Forelimb muscle (tissue), 1 donor: ENCODE measurements around the gene CKMT2. TPM values are rescaled to one million over a fixed set of nuclear protein-coding genes. Genes with fewer than 3 reads are reported as not detected.

ENCODE experiments used
- DNase-seq: peaks from one replicate; pipeline ENCODE4 v3.0.0-alpha.2; 2013; ENCODE audit warnings: low read depth
- polyA plus RNA-seq: library from polyadenylated mRNA; unstranded; fragments of 120-200 nt; gene quantifications from one replicate; pipeline ENCODE4 v1.2.1, GENCODE V29; 2013; ENCODE audit not compliant: insufficient read length

CKMT2 gene
- polyA plus RNA-seq, 1 donor = 102 TPM

DNA sequence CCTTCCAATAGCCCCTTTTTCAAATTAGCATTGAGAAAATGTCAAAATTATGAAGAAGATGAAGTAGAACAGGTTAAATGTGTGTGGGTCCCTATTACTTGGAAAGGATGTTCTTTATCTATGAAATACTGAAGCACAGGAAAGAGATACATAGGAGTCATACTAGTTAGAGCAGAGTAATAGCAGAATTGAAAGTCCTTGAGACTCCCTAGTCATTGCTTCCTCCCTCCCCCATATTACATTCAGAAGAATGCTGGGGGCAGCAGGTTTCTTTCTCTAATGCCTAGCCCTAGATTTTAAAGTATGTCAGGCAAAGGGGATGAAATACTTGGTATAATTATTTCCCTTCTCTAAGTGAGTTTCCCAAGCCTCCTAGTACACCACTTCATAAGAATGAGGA lies 72.7 kb downstream of the CKMT2 start:
- no peak for DNase-seq

DNA sequence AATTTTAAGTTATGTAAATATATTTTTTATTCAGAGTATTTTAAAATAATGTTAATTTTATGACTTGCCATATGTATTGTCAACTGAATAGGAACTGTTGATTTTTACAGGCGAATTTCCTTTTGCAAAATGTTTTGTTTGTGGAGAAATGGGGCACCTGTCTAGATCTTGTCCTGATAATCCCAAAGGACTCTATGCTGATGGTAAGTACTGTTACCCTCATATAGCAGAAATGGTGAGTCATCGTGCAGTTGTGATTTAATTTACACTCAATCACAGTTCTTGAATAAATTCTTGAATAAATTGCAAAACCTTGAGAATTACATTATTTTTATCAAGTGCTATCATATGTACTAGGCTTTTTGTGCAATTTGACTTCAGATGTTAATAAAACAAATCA lies 75.7 kb downstream of the CKMT2 start:
- DNase-seq = no peak

DNA sequence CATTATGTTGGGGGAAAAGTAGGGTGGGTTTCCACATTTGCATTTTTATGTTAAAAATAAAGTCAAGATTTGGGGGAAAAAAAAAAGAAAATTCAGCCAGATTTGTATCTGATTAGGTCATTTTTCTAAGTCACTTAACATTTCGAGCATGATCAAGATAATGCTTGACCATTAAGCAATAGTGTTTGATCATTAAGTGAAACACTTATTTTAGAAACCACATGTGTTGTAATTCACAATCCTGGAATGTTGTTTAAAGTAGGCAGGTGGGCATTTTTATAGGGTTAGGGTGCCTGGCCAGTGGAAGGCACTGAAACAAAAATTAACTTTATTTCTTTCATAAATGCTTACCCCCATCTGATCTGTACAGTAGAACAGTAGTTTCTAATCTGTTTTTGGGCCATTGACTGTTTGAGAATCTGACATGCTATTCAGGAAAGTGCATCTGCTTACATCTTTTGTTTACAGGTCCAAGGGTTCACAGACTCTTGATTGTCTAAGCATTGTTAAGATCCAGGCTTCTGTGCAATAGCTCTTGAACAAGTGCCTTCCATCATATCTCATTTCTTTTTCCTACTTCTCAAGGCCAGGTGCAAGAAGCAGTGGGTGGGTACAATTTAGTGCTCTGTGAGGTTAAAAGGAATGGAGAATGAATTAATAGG lies 77.4 kb downstream of the CKMT2 start:
- no peak for DNase-seq

DNA sequence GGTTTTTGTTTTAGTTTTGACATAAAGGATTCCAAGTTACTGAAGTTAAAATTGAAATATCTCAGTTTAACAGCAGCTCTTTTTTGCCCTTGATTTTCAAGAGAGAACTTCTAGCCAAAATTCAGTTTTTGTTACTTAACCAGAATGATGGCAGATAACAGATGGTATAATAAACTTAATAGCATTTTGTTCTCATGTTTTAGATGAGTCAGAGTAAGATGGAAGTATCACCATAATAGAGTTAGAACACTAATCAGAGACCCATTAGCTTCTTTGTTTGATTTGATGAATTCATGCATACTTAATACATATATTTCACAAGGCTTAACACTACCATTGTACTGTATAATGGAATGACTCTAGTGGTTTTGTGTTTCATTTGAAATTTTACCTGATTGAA lies 80.2 kb downstream of the CKMT2 start:
- DNase-seq = no peak

DNA sequence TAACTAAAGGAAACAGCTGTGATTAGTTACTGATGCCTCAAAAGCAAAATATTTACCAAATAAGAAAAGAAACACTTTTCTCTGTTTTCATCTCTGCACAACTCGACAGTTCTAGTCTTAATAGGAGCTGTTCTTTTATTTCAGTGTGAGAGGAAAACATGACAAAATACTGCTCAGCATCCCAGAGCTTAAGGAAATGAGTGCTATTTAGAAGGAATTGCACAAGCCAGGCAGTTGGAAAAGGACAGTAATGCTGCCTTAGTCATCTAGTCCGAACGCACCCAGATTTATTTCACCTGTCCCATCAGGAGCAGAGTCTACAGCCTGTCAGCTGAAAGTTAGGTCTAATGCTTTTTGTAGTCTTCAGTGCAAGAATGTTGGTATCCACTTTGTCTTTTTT lies 80.6 kb downstream of the CKMT2 start:
- no peak for DNase-seq

DNA sequence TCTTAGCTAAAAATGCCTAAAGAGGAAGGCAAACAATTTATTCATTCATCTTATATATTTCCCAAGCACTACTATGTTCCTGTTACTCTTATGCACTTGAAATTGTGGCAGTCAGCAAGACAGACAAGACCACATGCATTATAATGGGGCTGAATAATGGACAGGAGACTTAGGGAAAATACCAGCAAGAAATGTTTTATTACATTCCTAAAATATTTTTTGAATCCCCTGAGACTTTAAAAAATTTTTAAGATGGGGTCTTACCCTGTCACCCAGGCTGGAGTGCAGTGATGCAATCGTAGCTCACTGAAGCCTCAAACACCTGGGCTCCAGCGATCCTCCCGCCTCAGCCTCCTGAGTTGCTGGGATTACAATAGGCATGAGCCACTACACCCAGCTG lies 81.5 kb downstream of the CKMT2 start:
- DNase-seq = no peak

DNA sequence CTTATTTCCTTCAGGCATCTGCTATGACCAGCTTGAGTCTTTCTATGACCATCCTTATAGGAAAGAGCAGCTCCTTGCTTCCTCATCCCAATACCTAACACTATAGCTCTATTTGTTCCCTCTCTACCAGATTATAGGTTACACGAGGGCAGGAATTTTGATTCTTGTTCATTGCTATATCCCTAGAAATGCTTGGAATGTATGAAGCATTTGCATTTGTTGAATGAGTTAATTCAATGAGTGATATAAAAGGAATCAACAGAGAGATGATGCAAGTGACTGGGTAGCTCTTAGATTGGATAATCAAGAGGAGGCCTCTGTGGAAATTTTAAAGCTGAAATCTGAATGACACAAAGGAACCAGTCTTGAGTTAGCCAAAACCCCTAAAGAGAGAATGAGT lies 82.2 kb downstream of the CKMT2 start:
- no peak for DNase-seq

DNA sequence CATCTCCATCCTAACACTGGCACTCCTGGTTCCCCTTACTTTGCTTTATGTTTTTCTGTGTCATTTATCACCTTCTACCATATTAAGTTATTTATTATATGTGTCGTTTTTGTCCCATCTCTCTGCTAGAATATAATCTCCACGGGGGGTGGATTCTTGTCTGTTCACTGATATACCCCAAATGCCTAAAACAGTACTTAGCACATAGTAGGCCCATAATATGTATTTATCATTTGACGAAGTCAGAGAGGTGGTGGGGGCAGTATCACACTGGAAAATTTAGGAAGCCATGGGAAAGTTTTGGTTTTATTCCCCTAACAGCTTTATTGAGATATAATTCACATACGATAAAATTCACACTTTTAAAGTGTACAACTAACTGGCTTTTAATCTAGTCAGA lies 82.7 kb downstream of the CKMT2 start:
- no peak for DNase-seq

Other genes with a start within 250 kb of the CKMT2 start
- 27.2 TPM for gene ZCCHC9, start 68.3 kb downstream of the CKMT2 start, polyA plus RNA-seq
- 0.22 TPM for gene ACOT12, start 160.8 kb downstream of the CKMT2 start, polyA plus RNA-seq